ENCODE measurements around the gene ANKRD63.

The ANKRD63 gene

GRCh38 chr15:40307421-40308211 is 24.8 kb upstream of the ANKRD63 start, which contains the start of gene PLCB2:
TSS of gene PLCB2 (minus strand) at chr15:40307935. CDS start at chr15:40307672, 263 bp downstream.
- no peaks in the 10 kb centered on the region for H4K20me1 ChIP-seq (ENCODE audit: insufficient read depth, low read length)
- peak within 1 kb of the TSS; percentile 60 for H3K4me3 ChIP-seq (ENCODE audit: low read depth, low read length, poor library complexity, severe bottlenecking)
- peaks cover 24% of the 10 kb centered on the region for H3K4me1 ChIP-seq (ENCODE audit: insufficient read depth, low read length, severe bottlenecking)
- no peaks in the 10 kb centered on the region for H3K9me3 ChIP-seq (ENCODE audit: low read length)
- no peaks in the 10 kb centered on the region for H3F3A ChIP-seq (ENCODE audit: insufficient read depth, low read length)
- no peaks in the 10 kb centered on the region for H3K27me3 ChIP-seq (ENCODE audit: insufficient read depth, low read length)
- peak within 1 kb of the TSS; percentile 64 for H3K27ac ChIP-seq (ENCODE audit: low read depth, low read length, poor library complexity, severe bottlenecking)
- no peak within 1 kb of the TSS for H2AFZ ChIP-seq (ENCODE audit: low read length)
- H3K4me2 ChIP-seq (ENCODE audit: low read length): peak within 1 kb of the TSS; percentile 77
- no peaks in the 10 kb centered on the region for H3K9me2 ChIP-seq (ENCODE audit: low read depth, low read length)
- no peak for TF ChIP-seq EZH2 (IDR thresholded peaks at IDR 0.05; ENCODE audit: borderline replicate concordance, low read length)
- peak; percentile 35; the same call in 1 of the 2 replicates for TF ChIP-seq CTCF (IDR thresholded peaks at IDR 0.05; ENCODE audit: low read length)
- H3K79me2 ChIP-seq (ENCODE audit: insufficient read depth, low read length): no peaks in the 10 kb centered on the region
- H3K9ac ChIP-seq (ENCODE audit: low read length): peak within 1 kb of the TSS; percentile 64
- no peaks in the 10 kb centered on the region for H3K36me3 ChIP-seq (ENCODE audit: insufficient read depth, low read length)

GRCh38 chr15:40306908-40307307 is 24.0 kb upstream of the ANKRD63 start:
- Histone ChIP-seq H3K36me3 (ENCODE audit: insufficient read depth, low read length) (no peaks in the 10 kb centered on the region), H3K79me2 (ENCODE audit: insufficient read depth, low read length) (no peaks in the 10 kb centered on the region), H3K4me3 (ENCODE audit: low read depth, low read length, poor library complexity, severe bottlenecking) (no peak overlapping the region), H3K9me3 (ENCODE audit: low read length) (no peaks in the 10 kb centered on the region), H3K9me2 (ENCODE audit: low read depth, low read length) (no peaks in the 10 kb centered on the region), H3K27me3 (ENCODE audit: insufficient read depth, low read length) (no peaks in the 10 kb centered on the region), H3K27ac (ENCODE audit: low read depth, low read length, poor library complexity, severe bottlenecking) (no peak overlapping the region), H4K20me1 (ENCODE audit: insufficient read depth, low read length) (no peaks in the 10 kb centered on the region), H3K9ac (ENCODE audit: low read length) (no peak overlapping the region), H3K4me2 (ENCODE audit: low read length) (no peak overlapping the region), H3K4me1 (ENCODE audit: insufficient read depth, low read length, severe bottlenecking) (peaks cover 24% of the 10 kb centered on the region), H3F3A (ENCODE audit: insufficient read depth, low read length) (no peaks in the 10 kb centered on the region), H2AFZ (ENCODE audit: low read length) (no peak overlapping the region)
- no peak for TF ChIP-seq CTCF (IDR thresholded peaks at IDR 0.05; ENCODE audit: low read length)
- TF ChIP-seq EZH2 (IDR thresholded peaks at IDR 0.05; ENCODE audit: borderline replicate concordance, low read length): no peak

DNA sequence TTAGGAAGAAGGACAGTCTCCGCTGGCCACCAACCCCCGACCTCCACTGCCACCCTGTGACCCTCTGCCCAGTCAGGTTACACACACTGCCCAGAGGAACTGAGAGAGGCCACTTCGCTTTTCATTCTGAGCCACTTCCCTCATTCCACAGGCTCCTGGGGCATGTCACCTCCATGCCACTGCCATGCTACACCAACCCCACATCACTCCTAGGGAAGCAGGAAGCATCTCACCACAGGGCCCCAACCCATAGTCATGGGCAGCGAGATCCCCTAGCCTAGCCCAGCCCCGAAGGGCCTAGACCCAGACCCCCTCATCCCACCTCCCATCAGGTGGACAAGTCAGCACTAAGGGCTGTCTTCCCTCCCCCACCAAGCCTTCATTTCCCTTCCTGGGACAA is 23.5 kb upstream of the ANKRD63 start:
- Histone ChIP-seq H3K79me2 (ENCODE audit: insufficient read depth, low read length) (no peaks in the 10 kb centered on the region), H3K4me2 (ENCODE audit: low read length) (no peak overlapping the region), H3K9me2 (ENCODE audit: low read depth, low read length) (no peaks in the 10 kb centered on the region), H4K20me1 (ENCODE audit: insufficient read depth, low read length) (no peaks in the 10 kb centered on the region), H3F3A (ENCODE audit: insufficient read depth, low read length) (no peaks in the 10 kb centered on the region), H3K36me3 (ENCODE audit: insufficient read depth, low read length) (no peaks in the 10 kb centered on the region), H3K27ac (ENCODE audit: low read depth, low read length, poor library complexity, severe bottlenecking) (no peak overlapping the region), H3K27me3 (ENCODE audit: insufficient read depth, low read length) (no peaks in the 10 kb centered on the region), H3K4me1 (ENCODE audit: insufficient read depth, low read length, severe bottlenecking) (peaks cover 24% of the 10 kb centered on the region), H3K4me3 (ENCODE audit: low read depth, low read length, poor library complexity, severe bottlenecking) (no peak overlapping the region), H3K9me3 (ENCODE audit: low read length) (no peaks in the 10 kb centered on the region), H3K9ac (ENCODE audit: low read length) (no peak overlapping the region), H2AFZ (ENCODE audit: low read length) (no peak overlapping the region)
- TF ChIP-seq CTCF (IDR thresholded peaks at IDR 0.05; ENCODE audit: low read length) (no peak), EZH2 (IDR thresholded peaks at IDR 0.05; ENCODE audit: borderline replicate concordance, low read length) (no peak)
